GM18498 (cell line): ENCODE measurements around the gene FBXO4.
"Not testable (repeated sequence)": the region's sequence is repeated elsewhere in the genome, so short reads cannot be mapped to it uniquely, and the experiment has no call there.

Experiments
- ATAC-seq: cut with Tn5 transposase; IDR thresholded peaks from one replicate; pipeline ENCODE4 v1.9.1; 2021; ENCODE audit warnings: mild to moderate bottlenecking, moderate library complexity; ENCODE audit not compliant: unreplicated experiment

The FBXO4 gene

DNA sequence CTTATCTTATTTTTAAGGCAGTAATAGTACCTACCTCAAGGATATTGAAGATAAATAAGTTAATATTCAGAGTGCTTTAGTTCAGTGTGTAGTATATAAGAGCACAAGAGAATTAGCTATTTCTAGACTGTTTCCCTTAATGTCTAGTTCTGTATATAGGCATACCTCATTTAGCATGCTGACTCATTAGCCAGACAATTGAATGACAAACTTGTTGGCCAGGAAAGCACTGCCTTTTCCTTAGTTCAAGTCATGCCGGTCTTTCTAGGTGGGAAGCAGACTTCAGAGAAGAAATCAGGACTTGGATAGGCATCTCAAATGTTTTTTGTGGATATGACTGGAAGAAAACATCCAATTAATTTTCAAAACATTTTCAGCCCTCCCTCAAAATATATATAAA is 3.2 kb upstream of the FBXO4 start:
- no peak for ATAC-seq

DNA sequence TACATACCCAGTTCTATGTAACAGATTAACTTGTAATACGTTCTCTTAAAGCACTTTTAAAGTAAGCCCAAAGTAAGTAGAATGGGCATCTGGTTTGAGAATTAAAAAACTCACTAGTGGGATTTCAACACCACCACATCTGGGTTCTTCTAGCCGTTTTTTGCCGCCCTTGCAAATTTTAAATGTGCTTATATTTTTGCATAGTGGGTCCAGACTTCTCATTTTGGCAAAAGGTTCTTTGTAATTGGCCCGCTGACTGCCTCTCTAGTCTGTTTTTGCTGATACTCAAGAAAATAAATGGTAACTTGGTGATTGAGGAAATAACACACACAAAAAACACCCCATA is 582 bp upstream of the FBXO4 start:
- no peak for ATAC-seq

DNA sequence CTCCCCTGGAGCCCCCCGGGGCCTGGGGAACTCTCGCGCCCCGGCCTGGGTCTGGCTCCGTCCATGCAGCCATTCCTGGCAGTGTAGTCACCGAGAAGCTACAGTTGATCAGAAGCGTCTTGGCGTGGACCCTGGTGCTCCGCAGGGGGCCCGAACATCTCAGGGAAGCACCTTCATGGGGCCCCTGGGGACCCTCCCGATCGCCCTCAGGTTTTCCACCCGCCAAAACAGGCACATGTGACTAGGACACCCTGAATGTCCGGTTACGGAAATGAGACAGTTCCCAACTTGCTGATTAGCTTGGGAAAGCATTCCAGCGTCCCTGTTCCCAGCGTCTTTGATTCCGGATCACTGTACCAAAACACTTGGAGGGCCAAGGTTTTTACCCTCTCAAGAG is 472 bp downstream of the FBXO4 start:
- ATAC-seq: peak; percentile 33

DNA sequence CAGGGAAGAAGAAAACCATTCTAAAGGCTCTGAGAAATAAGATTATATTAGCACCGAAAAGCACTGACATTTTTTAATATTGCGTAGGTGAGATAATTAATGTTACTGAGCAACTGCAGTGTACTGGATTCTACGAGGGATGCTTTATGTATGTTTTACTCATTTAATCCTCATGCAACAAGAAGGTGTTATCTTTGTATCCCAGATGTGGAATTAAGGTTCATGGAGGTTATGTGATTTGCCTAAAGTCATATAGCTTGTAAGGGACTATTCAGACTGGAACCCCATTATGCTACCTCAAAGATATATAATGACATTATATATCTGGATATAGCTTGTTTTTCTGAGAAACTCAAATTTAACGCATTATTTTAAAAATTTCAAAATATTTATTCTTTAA is 2.5 kb downstream of the FBXO4 start:
- ATAC-seq: no peak

DNA sequence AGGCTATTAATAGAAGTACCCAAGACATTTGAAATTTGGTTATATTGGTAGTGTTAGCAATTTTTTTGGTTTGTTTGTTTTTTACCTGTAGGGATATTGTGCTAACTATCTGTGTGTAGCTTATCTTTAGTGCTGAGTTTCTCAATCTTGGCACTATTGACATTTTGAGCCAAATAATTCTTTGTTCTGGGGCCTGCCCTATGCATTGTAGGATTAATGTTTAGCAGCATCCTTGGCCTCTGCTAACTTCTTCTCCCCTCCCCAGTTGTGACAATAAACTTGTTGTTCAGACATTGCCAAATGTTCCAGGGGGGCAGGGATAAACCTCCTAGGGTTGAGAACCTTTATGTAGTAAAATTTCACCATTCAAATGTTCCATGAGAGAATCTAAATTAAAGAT is 4.0 kb downstream of the FBXO4 start:
- ATAC-seq: no peak

DNA sequence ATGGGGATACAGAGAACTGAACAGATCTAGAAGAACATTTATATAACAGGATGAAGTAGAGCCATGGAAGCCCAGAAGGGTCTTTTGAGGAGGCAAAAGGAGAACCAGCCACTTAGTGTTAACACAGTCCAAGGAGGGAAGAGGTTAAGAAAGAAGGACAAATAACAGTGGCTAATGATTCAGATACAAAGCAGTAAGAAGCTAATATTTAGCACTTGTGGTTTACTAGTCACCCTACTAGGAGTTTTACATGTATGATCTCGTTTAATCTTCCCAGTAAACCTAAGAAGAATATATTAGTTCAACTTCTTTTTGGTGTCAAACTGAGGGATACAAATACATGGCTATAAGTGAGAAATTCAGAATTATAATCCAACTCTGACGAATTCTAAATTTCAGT is 7.7 kb downstream of the FBXO4 start:
- no peak for ATAC-seq

DNA sequence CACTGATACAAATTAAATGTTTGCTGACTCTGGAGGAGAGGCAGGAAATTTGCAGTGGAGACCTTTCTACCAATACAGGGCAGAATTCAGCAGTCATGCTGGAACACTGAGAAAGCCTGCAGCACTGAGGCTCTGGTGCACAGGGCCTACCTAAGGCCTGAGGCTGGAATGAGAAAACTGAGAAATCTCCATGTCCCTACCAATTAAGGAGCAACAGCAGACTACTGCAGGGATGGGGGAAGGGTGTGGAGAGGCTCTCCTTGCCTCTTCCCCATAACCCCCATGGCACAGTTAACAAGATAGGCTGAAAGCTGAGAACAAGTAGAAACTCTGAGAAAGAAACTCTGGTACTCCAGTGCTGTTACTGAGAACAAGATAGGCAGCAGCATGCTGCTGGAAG is 10.5 kb downstream of the FBXO4 start:
- no peak for ATAC-seq

DNA sequence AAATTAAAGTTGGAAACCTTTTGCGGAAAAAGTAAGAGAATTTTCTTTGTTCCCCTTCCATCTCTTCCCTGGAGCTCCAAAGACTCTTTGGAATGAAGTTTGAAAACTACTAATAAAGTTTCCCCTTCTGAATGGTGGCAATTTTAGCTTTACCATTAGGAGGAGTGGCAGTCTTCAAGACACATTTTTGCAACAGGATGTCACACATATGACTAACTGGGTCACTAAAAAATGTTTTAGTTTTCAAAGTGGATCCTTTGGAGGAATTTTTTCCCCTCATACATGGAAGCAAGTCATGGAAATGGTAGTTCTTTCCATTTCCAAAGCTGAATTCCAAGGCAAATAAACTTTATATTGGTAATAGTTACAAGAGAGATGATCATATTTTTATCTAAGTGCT is 15.6 kb downstream of the FBXO4 start:
- ATAC-seq: no peak

DNA sequence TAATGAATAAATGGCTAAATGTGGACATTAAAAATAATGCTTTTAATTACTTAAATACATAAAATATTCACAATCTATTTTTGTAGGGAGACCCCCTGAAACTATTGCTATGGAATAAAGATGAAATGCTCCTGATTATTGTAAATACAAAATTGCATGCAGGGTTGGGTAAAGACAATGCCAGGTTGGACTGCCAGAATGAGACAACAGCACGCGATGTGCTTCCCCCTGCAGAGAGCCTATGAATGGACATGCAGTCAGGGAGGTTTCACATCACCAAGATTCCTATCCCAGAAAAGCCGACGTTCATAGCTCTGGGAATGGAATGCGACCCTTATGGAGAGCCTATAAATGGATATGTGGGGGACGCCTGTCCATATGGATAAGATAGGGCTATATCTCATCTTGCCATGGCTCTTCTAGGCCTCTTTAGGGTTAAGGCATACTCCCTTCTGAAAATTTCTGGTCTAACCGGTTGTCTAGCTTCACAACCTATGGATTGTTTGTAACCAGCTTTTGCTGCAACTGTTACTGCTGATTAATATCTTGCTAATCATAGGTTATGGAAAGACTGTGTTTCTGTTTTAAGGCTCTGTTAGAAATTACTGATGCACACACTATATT is 20.4 kb downstream of the FBXO4 start:
- ATAC-seq: not testable (repeated sequence)

DNA sequence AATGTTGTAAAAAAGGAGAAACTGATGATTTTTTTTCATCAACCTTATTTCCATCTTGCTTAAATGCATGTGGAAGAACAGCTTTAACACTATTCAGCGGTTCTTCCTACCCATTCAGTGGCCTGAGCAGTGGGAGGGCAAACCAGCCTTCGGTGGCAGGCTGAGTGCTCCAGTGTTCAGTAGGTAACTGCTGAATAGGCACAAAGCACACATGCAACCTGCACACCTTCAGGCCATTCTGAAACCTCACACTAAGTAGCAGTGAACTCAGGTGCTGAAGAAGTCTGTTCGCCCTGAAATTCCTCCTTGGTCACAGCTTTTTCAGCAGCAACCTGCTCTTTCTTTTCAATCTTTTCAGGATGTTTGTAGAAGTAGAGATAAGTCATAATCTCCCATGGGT is 26.1 kb downstream of the FBXO4 start:
- no peak for ATAC-seq

DNA sequence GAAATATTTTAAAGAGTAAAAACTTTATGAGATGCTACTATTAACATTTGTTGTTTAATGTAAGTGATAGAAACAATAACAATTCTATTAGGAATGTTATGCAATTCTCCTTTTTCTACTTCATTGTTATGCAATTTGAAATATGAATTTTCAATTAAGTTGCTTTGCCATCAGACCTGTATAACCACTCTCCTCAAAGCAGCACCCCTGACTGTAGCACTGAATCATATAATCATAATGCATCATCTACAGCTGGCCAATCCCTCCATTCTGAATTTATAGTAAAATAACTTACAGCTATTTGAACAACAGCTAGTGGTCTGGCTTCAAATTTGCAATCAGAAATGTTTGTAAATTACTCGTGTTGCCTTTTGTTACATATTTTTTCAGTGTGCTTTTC is 29.2 kb downstream of the FBXO4 start:
- ATAC-seq: no peak

DNA sequence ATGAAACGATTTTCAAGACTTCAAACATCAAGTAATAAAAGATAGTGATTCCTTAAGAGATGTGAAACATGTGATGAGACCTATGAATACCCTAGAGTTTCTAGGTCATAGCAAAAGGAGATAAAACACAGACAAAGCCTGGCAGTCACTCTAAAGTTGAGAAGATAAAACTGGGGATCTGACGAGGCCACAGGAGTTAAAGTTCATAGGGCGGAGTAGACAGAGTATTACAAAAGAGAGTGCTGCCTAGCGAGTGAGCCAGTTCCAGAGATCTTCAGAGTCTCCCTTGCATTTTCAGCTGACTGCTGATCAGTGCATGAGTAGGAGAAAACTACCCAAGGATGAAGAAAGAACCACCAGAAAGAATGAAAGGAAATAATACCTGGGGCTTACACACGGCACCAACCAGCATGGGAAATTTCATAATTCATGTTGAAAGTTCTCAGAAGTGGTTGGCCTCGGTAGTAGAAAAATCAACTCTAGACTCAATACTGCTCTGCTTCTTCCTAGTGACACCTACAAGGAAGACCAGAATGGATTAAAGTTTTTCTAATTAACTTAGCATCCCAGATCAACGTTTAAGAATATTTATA is 30.4 kb downstream of the FBXO4 start:
- peak; percentile 54 for ATAC-seq

DNA sequence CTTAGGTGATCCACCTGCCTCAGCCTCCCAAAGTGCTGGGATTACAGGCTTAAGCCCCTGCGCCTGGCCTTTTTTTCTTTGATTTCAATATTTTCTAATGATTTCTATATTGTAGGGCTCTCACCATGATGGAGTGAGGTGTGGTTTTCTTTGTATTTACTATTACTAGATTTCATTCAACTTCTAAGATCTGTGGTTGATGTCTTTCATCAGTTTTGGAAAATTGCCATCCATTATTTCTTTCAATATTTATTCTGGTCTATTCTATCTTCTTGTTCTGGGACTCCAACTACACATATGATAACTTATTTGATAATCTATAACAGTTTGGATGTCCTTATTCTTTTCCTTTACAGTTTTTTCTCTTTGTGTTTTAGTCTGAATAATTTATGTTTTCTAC is 31.9 kb downstream of the FBXO4 start:
- ATAC-seq: no peak

DNA sequence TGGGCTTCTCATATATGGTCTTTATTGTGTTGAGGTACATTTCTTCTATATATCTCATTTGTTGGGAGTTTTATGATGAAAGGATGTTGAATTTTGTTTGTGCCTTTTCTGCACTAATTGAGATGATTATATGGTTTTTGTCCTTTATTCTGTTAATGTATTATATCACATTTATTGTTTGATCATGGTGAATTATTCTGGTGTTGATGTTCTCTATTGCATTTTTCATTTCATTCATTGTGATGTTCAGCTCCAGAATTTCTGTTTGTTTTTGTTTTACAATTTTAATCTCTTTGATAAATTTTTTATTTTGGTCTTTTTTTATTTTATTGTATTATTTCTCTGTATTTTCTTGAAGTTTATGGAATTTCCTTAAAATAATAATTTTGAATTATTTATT is 35.4 kb downstream of the FBXO4 start:
- ATAC-seq: no peak

DNA sequence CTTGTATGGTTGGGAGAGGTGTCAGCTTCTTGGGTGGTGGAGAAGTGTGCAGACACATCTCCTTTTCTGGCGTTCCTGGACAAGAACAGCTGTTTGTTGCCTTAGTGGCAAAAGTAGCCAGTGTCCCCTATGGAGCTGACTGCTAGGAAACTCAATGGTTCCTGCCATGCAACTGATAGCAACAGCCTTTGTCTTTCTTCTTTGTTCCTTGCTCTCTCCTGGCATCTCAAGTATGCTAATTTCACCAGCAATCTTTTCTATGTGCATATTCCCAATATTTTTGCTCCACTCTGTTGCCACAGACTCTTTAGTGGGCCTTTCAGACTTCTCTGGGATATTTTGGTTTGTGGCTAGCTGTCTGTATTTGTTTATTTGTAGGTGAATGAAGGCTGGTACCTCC is 36.7 kb downstream of the FBXO4 start:
- ATAC-seq: no peak

DNA sequence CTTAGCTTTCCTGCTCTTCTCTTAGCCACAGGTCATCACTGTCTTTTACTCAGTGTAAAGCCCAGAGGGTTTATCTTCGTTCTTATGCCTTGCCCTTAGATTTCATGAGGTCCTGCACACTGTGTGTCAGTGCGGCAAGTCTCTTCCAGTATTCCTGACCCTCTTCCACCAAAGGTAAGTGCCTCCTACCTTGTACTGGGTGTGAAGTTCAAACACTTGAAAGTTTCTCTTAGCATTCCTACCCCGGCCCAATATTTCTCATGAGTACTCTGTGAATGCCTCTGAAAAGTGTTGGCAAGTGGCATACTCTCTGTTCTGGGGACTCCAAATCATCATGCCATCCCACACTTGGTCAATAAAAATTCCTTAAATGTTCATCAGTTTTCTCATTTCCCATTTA is 37.4 kb downstream of the FBXO4 start:
- ATAC-seq: no peak

DNA sequence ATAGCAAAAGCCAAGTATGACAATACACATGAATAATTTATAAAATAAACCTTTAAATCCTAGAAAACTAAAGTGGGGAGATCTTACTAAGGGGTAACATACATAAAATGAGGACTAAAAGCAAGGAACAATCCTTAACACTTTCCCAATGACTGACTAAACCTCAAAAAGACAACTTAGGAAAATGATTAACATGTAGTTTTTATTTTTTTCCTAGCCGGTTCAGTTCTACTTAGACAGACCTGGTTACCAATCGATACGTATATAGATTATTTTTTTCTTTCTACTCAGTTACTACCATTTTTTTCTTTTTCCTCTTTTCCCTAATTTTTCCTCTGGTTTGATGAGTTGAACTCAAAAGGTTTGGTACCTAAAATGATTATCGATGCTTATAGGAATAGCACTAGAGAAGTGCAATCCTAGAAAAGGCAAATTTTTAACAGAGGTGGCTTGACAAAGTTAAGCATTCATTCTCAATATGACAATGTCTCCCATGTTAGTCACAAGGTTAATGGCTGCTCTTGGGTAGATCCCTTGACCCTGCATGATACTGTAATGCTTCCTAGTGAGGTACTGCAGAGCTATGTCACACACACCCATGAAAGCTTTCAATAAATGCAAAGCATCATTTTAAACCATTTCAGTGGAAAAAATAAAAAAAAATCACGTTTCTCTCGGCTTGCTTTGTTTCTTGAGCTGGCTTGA is 41.5 kb downstream of the FBXO4 start:
- no peak for ATAC-seq

DNA sequence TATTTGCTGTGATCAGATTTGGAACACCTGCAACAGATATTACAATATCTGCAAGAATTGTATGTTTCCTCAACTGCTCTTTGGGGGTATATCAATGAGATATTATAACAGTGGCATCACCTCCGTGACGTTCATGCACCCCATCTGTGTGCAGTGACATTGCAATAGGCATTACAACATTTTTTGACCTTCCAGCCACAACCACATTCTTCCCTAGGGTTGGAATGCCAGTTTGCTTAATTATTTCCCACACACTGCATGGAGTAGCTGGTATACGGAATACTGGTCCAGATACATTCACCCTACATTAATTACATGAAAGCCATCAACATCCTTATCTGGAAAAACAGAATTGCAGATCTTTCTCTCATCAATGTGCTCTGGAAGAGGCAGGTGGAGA is 42.3 kb downstream of the FBXO4 start:
- no peak for ATAC-seq

DNA sequence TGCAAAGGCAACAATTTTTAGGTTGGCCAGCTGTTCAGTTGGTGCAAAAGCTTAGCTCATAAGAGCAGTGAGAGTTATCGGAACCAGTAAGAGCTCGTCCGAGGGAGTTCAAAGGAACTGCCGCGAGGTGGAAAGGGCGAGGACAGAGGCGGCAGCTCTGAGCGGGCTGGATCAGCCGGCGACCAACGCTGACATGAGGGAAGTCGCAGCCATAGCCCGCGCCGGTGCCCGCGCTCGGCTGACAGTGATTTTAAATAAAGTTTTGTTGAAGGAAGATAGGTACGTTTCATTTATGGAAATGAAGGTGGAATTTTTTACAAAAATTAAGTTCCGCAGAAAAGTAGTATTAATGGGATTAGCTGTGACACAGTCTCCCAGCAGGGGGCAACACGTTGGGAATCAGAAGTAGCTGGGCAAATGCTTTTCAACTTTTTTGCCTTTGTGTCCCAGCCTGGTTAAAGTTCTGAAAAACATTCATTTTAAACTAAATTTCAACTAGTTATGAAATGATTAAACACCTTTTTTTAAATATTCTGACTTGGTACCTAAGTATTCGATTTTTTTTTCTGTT is 43.2 kb downstream of the FBXO4 start:
- no peak for ATAC-seq

DNA sequence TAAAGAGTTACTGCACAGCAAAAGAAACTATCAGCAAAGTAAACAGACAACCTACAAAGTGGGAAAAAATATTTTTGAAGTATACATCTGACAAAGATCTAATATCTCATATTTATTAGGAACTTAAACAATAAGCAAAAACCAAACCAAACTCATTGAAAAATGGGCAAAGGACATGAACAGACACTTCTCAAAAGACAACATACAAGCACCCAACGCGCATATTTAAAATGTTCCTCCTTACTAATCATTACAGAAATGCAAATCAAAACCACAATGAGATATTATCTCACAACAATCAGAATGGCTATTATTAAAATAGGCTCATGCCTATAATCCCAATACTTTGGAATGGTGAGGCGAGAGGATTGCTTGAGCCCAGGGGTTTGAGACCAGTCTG is 48.0 kb downstream of the FBXO4 start:
- ATAC-seq: no peak

DNA sequence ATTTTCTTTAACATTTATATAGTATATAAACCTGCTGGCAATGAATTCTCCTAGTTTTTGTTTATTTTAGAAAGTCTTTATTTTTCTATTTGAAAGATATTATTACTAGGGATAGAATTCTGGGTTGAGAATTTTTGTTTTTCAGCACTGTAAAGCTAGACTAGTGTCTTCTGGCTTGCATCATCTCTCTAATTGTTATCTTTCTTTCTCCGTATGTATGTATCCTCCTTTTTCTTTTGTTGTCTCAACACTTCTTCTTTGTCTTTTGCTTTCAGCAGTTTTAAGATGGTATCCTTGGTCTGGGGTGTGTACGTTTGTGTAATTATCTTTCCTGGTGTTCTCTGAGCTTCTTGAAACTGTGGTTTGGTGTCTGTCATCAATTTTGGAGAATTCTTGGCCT is 48.8 kb downstream of the FBXO4 start:
- ATAC-seq: no peak

DNA sequence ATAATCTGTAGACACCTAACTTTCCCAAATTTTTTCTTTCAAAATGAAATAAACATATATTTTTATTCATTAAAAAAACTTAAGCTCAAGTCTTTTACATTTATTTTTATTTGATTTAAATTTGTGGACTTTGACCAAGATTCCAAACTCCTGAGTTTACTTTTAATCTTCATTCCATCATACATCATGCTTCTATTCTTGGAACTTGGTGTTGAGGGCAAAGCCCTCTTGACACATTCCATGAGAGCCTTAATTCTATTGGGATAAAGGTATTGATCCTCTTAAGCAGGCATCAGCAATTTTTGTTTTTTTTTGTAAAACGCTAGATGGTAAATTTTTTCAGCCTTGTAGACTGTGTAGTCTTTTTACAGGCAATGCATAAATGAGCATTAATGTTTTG is 53.6 kb downstream of the FBXO4 start:
- no peak for ATAC-seq
